T-helper 2 cell (primary cell): ENCODE data around the gene NMNAT3.

Experiments
- DNase-seq, 5 experiments: peaks; one replicate each; pipeline versions ENCODE4 v3.0.0 to v3.0.0-alpha.2; 2012 to 2022
- total RNA-seq, 2 donors: gene quantifications; one replicate each; lab custom pipeline; 2026; lab: John Stamatoyannopoulos, UW

Gene NMNAT3
- total RNA-seq, result 1.4 to 2.2 reads per million in 2 donors

GRCh38 chr3:139677388-139678155, at the start of gene NMNAT3:
Gene NMNAT3, minus strand, starts transcription at chr3:139677972. Its CDS starts 50,248 bp downstream, at chr3:139627724.
- DNase-seq, result peak; percentile 42 to 74 (median 61)

GRCh38 chr3:139721370-139721769, 43.6 kb upstream of the NMNAT3 start:
- DNase-seq, result no peak

GRCh38 chr3:139718415-139718814, 40.6 kb upstream of the NMNAT3 start:
- DNase-seq, result no peak

GRCh38 chr3:139716908-139717485, 39.2 kb upstream of the NMNAT3 start:
- DNase-seq, result no peak

- DNase-seq, result no peak
Measured at GRCh38 chr3:139715743-139716360, 38.1 kb upstream of the NMNAT3 start.

- no peak for DNase-seq
Measured at GRCh38 chr3:139715166-139715565, 37.4 kb upstream of the NMNAT3 start.

GRCh38 chr3:139710212-139710611, 32.4 kb upstream of the NMNAT3 start:
- no peak for DNase-seq

- no peak for DNase-seq
Measured at GRCh38 chr3:139705631-139706030, 27.9 kb upstream of the NMNAT3 start.

GRCh38 chr3:139696314-139696604, 18.5 kb upstream of the NMNAT3 start:
- DNase-seq, result no peak

- DNase-seq, result no peak
Measured at GRCh38 chr3:139695426-139696313, 17.9 kb upstream of the NMNAT3 start.

GRCh38 chr3:139695007-139695406, 17.2 kb upstream of the NMNAT3 start:
- DNase-seq, result no peak

- DNase-seq, result no peak
Measured at GRCh38 chr3:139694542-139694941, 16.8 kb upstream of the NMNAT3 start.

GRCh38 chr3:139691619-139692018, 13.8 kb upstream of the NMNAT3 start:
- no peak for DNase-seq

GRCh38 chr3:139689708-139690228, 12.0 kb upstream of the NMNAT3 start:
- DNase-seq, result no peak

GRCh38 chr3:139689122-139689521, 11.3 kb upstream of the NMNAT3 start:
- DNase-seq, result no peak

GRCh38 chr3:139687431-139687830, 9.7 kb upstream of the NMNAT3 start:
- no peak for DNase-seq

- no peak for DNase-seq
Measured at GRCh38 chr3:139686624-139687023, 8.9 kb upstream of the NMNAT3 start.

- DNase-seq, result no peak
Measured at GRCh38 chr3:139686206-139686605, 8.4 kb upstream of the NMNAT3 start.

- no peak for DNase-seq
Measured at GRCh38 chr3:139679220-139679775, 1.5 kb upstream of the NMNAT3 start.

- no peak for DNase-seq
Measured at GRCh38 chr3:139676632-139677387, 962 bp downstream of the NMNAT3 start.

- no peak for DNase-seq
Measured at GRCh38 chr3:139676108-139676507, 1.7 kb downstream of the NMNAT3 start.

- no peak for DNase-seq
Measured at GRCh38 chr3:139675327-139675726, 2.4 kb downstream of the NMNAT3 start.
